ENCODE measurements around the gene SH3BP5L.
A peak's percentile ranks its signal among the peaks of the same experiment; 100 is the strongest.

Gene SH3BP5L

GRCh38 chr1:248841702-248842395 lies 16.1 kb upstream of the SH3BP5L start:
- no peak for DNase-seq (ENCODE audit: low read depth, low spot score)
- POLR2A ChIA-PET: interaction anchor here (0.8 to 1.3 kb wide), 2 partner anchors 17 to 30 kb away, joined by 3 to 4 read pairs; partner anchors contain the start of gene ZNF692
- peak; percentile 65 for TF ChIP-seq CTCF (IDR thresholded peaks at IDR 0.05; ENCODE audit: insufficient read depth, low read length, missing control alignments)
- H3K4me3 ChIP-seq (ENCODE audit: low read depth, low read length): no peak overlapping the region
- CTCF ChIA-PET: interaction anchor here (0.8 to 2.5 kb wide), 10 partner anchors 9 to 85 kb away, joined by 3 to 21 read pairs (median 6); partner anchors contain the start of gene ZNF692

GRCh38 chr1:248840946-248841345 lies 15.2 kb upstream of the SH3BP5L start:
- DNase-seq (ENCODE audit: low read depth, low spot score): no peak
- ChIA-PET POLR2A (no interaction called here), CTCF (interaction anchor here (1.4 to 2.5 kb wide), 7 partner anchors 10 to 86 kb away, joined by 4 to 21 read pairs (median 9); partner anchors contain the start of gene ZNF692)
- no peak overlapping the region for H3K4me3 ChIP-seq (ENCODE audit: low read depth, low read length)
- TF ChIP-seq CTCF (IDR thresholded peaks at IDR 0.05; ENCODE audit: insufficient read depth, low read length, missing control alignments): no peak

GRCh38 chr1:248839168-248839555 lies 13.4 kb upstream of the SH3BP5L start:
- ChIA-PET CTCF (interaction anchor here (3.0 to 6.0 kb wide), 2 partner anchors 12 to 20 kb away, joined by 16 to 56 read pairs; partner anchors contain the start of genes SH3BP5L and ZNF692), POLR2A (interaction anchor here (0.7 to 3.2 kb wide), 2 partner anchors 20 to 87 kb away, joined by 3 to 27 read pairs; partner anchors contain the start of gene ZNF692)
- H3K4me3 ChIP-seq (ENCODE audit: low read depth, low read length): peak overlapping the region; percentile 93
- DNase-seq (ENCODE audit: low read depth, low spot score): no peak
- TF ChIP-seq CTCF (IDR thresholded peaks at IDR 0.05; ENCODE audit: insufficient read depth, low read length, missing control alignments): no peak

- no peak for DNase-seq (ENCODE audit: low read depth, low spot score)
- TF ChIP-seq CTCF (IDR thresholded peaks at IDR 0.05; ENCODE audit: insufficient read depth, low read length, missing control alignments): no peak
- POLR2A ChIA-PET: interaction anchor here (0.6 to 3.2 kb wide), 10 partner anchors 8 to 88 kb away, joined by 3 to 27 read pairs (median 4); partner anchors contain the start of genes SH3BP5L and ZNF692
- H3K4me3 ChIP-seq (ENCODE audit: low read depth, low read length): peak overlapping the region; percentile 93
- CTCF ChIA-PET: interaction anchor here (1.0 to 6.0 kb wide), 3 partner anchors 11 to 87 kb away, joined by 3 to 56 read pairs (median 16); partner anchors contain the start of genes SH3BP5L and ZNF692
Measured at GRCh38 chr1:248838357-248839167, 12.8 kb upstream of the SH3BP5L start.

GRCh38 chr1:248837781-248838356 lies 12.2 kb upstream of the SH3BP5L start, which contains the start of gene ZNF672:
Gene ZNF672, plus strand, starts transcription at chr1:248838224. Its CDS starts 9,051 bp downstream, at chr1:248847275.
- peak; percentile 86 for DNase-seq (ENCODE audit: low read depth, low spot score)
- ChIA-PET POLR2A (interaction anchor here (0.6 to 3.2 kb wide), 9 partner anchors 9 to 65 kb away, joined by 3 to 27 read pairs (median 4); partner anchors contain the start of genes SH3BP5L and ZNF692), CTCF (interaction anchor here (1.0 to 6.0 kb wide), 3 partner anchors 11 to 87 kb away, joined by 3 to 56 read pairs (median 16); partner anchors contain the start of genes SH3BP5L and ZNF692)
- no peak for TF ChIP-seq CTCF (IDR thresholded peaks at IDR 0.05; ENCODE audit: insufficient read depth, low read length, missing control alignments)
- peak within 1 kb of the TSS; percentile 93 for H3K4me3 ChIP-seq (ENCODE audit: low read depth, low read length)
